Stimulated activated naive CD8-positive, alpha-beta T cell treated with anti-CD3 and anti-CD28 coated beads, Interleukin-15, amount 100 ng/mL, for 72 hours (primary cell): ENCODE data around the gene DNAL1.

Source experiments
- ATAC-seq: fragments of 150-1000 bp; cut with Tn5 transposase; 2 replicates; pipeline ENCODE4 v1.10.0; 2021; ENCODE audit warnings: mild to moderate bottlenecking, moderate library complexity
- DNase-seq, 2 donors: peaks; one replicate each; pipeline ENCODE4 v3.0.0; 2021 to 2022
- H3K27ac Mint-ChIP-seq, 2 donors: one replicate each; pipeline ENCODE4 v1.8.0; 2022; ENCODE audit warnings: mild to moderate bottlenecking in 2 of 2, mixed read lengths in 2 of 2, moderate library complexity in 2 of 2
- H3K27me3 Mint-ChIP-seq: one replicate; pipeline ENCODE4 v1.8.0; 2022; ENCODE audit warnings: mixed read lengths
- H3K4me1 Mint-ChIP-seq: one replicate; pipeline ENCODE4 v1.8.0; 2022; ENCODE audit warnings: mild to moderate bottlenecking, mixed read lengths
- H3K4me3 Mint-ChIP-seq, 2 donors: one replicate each; pipeline ENCODE4 v1.8.0; 2022; ENCODE audit warnings: mild to moderate bottlenecking in 2 of 2, mixed read lengths in 2 of 2, moderate library complexity in 1 of 2
- H3K9me3 Mint-ChIP-seq, 2 donors: one replicate each; pipeline ENCODE4 v1.8.0; 2022; ENCODE audit warnings: mixed read lengths in 2 of 2

The DNAL1 gene

DNA sequence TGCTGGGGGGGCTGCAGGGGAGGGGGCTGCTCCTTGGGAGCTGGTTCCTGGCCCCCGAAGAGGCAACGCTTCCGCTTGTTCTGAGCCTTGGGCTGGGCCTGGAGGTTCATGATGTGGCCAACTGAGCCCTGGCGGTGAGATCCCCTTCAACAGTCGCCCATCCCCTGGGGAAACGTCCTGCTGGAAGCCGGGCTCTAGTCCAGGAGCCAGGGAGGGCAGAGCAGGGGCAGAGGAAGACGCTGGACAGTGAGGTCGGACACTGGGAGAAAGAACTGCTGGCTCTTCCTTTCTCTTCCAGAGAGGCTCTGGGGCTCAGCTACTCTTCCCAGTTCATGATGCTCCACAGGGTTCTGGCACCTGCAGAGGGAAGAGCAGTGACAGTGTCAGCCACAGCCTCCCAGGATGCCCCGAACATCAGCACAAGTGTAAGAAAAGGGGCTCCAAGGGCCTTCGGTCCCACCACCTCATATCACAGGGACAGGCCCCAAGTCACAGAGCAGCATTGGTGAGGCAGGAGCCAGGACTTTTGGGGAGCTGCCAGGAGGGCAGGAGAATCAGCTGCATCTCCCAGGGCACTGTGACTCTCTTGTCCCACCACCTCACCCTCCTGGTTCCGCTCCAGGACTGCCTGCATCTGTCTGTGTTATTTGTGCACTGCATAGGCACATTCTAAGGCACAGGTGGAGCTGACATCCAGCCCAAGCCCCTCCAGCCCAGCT is 95.3 kb downstream of the DNAL1 start:
- peak overlapping the region; percentile 69 to 71 for H3K27ac Mint-ChIP-seq
- DNase-seq (no peak), ATAC-seq (no peak)
- peak overlapping the region in 1 of 2 donors; percentile 15 for H3K4me3 Mint-ChIP-seq
- H3K9me3 Mint-ChIP-seq, result no peaks in the 10 kb centered on the region
- H3K27me3 Mint-ChIP-seq, result no peaks in the 10 kb centered on the region
- H3K4me1 Mint-ChIP-seq, result peaks cover 73% of the 10 kb centered on the region

DNA sequence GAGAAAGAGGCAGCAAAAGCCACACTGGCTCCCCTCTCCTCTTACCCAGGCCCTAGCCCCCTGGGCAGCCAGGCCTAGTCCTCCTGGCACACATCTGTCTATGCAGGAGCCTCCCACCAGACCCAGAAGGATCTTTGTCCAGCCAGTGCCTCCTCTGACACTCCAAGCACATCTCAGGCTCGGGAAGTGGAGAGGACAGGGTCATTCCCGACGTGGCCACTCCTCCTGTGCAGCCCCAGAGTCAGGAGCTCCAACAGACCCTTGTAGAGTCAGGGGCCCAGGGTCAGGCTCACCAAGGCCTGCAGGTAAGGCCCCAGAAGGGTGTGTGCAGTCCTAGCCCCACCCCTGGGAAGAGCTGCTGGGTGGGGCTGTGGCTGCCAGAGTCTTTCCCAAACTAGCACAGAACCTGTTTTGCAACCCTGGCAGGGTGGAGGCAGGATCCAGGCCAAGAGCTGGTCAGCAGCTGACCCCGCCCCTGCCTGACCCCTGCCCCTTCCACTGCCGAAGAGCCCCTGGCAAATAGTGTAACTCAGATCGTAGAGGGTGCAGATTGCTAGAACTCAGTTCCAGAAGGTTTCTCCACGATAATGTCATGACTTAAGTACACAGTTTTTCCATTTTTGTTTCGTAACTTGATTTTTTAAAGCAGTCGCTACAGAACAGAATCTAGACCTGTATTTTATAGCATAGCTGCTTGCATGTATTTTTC is 96.0 kb downstream of the DNAL1 start:
- no peaks in the 10 kb centered on the region for H3K27me3 Mint-ChIP-seq
- H3K4me3 Mint-ChIP-seq, result peak overlapping the region; percentile 80 to 89
- ATAC-seq (no peak), DNase-seq (no peak)
- peaks cover 80% of the 10 kb centered on the region for H3K4me1 Mint-ChIP-seq
- H3K9me3 Mint-ChIP-seq, result no peaks in the 10 kb centered on the region
- peak overlapping the region in 1 of 2 donors; percentile 71 for H3K27ac Mint-ChIP-seq

DNA sequence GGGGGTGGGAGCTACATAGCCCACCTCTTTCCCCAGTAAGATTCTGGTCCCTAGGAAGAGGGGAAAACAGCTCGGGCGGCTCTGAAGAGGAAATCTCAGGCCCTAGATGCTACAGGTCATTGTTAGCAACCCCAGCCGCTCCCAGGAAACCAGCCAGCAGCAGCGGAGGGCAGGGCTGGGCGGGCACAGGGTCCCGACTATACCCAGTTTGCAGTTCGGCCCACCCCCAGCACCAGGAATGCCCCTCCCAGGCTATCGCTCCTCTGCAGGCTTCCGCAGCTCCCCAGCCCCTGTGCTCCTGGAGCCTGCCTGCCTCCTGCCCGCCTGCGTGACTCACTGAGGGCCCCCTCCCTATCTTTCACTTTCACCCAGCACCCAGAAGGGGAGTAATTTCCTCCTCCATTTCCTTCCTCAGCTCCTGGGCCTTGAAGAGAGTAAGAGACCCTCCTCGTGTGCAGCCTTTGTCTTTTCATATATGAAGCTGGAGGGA is 96.6 kb downstream of the DNAL1 start:
- no peaks in the 10 kb centered on the region for H3K9me3 Mint-ChIP-seq
- DNase-seq, result peak; percentile 65 to 78
- peak; percentile 81 for ATAC-seq
- no peaks in the 10 kb centered on the region for H3K27me3 Mint-ChIP-seq
- H3K27ac Mint-ChIP-seq, result peak overlapping the region; percentile 56 to 74
- H3K4me3 Mint-ChIP-seq, result peak overlapping the region; percentile 80 to 89
- H3K4me1 Mint-ChIP-seq, result peaks cover 87% of the 10 kb centered on the region

GRCh38 chr14:73741876-73742519 is 97.2 kb downstream of the DNAL1 start:
- Mint-ChIP-seq H3K27me3 (no peaks in the 10 kb centered on the region), H3K9me3 (no peaks in the 10 kb centered on the region), H3K27ac (peak overlapping the region; percentile 74 to 94), H3K4me3 (peak overlapping the region; percentile 80 to 89), H3K4me1 (peaks cover 89% of the 10 kb centered on the region)
- ATAC-seq (peak; percentile 81), DNase-seq (peak; percentile 71 to 75)

DNA sequence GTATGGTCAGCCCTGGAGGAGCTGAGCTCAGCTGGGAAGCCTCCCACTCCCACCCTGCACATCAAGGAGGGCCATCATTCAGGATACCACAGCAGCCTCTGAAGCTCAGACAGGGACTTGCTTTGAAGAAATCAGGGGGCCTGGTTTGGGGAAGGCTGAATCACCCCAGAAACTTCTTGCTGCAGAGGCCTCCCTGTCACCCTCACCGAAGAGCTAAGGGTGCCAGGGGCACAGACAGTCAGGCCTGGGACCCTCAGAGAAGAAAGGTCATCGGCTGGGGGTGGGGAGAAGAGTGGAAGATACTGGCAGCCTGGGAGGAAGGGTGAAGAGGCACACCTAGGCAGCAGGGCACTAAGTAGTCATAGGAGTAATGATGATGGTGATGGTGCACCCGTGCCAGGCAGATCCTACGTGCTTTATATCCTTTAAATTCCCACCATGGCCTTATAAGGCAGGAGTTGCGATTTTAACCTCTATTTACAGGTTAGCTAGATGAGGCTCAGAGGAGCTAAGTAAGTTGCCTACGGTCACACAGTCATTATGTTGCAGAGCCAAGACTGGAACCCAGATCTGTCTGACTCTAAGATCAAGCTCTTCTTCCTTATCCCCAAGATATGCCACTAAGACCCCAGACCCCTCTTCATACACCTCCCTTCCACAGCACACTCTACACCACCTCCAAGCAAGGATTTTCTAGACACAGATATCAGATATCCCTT is 97.9 kb downstream of the DNAL1 start:
- Mint-ChIP-seq H3K9me3 (no peaks in the 10 kb centered on the region), H3K27ac (peak overlapping the region; percentile 74 to 94), H3K4me1 (peaks cover 93% of the 10 kb centered on the region), H3K4me3 (peak overlapping the region; percentile 80 to 89), H3K27me3 (no peaks in the 10 kb centered on the region)
- ATAC-seq, result peak; percentile 8
- no peak for DNase-seq

- Mint-ChIP-seq H3K27ac (peak overlapping the region; percentile 74 to 94), H3K4me3 (peak overlapping the region; percentile 80 to 89), H3K9me3 (no peaks in the 10 kb centered on the region), H3K27me3 (no peaks in the 10 kb centered on the region), H3K4me1 (peaks cover 100% of the 10 kb centered on the region)
- DNase-seq (peak in 1 of 2 donors; percentile 57), ATAC-seq (peak; percentile 49)
Observed at GRCh38 chr14:73743431-73743931, 98.7 kb downstream of the DNAL1 start.

- peak overlapping the region; percentile 74 to 94 for H3K27ac Mint-ChIP-seq
- ATAC-seq (no peak), DNase-seq (no peak)
- H3K9me3 Mint-ChIP-seq, result no peaks in the 10 kb centered on the region
- H3K27me3 Mint-ChIP-seq, result no peaks in the 10 kb centered on the region
- peak overlapping the region; percentile 80 to 89 for H3K4me3 Mint-ChIP-seq
- H3K4me1 Mint-ChIP-seq, result peaks cover 100% of the 10 kb centered on the region
Observed at GRCh38 chr14:73744175-73744867, 99.5 kb downstream of the DNAL1 start.

DNA sequence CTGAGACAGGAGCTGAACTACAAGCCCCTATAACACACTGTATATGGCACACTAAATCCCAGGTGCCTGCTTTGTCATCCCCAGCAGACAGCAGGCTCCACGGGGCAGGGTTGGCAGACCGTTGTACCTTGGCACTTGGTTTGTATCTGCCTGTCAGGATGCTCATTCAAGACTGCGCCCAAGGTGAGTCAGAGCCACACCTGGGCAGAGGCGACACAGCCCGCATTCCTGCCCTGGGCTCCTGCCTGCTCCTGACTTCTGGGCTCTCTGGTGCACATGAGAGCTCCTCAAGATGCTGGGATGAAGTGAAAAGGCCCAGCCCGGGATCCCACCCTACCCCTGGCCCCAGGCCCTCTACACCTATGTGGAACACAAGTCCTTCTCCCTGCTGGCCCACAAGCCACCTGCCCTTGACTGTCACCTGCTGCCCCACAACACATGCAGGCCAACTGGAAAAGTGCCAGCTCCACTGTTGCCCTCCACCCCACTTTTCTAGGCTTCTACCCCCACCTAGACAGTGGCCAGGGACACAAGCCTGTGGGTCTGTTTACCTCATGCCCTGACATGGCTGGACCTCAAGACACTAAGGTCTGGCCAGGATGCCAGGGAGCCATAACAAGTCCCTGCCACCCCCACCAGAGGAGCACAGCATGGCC is 100.2 kb downstream of the DNAL1 start:
- peaks cover 100% of the 10 kb centered on the region for H3K4me1 Mint-ChIP-seq
- peak overlapping the region; percentile 80 to 89 for H3K4me3 Mint-ChIP-seq
- H3K27ac Mint-ChIP-seq, result peak overlapping the region; percentile 74 to 94
- DNase-seq (no peak), ATAC-seq (no peak)
- H3K9me3 Mint-ChIP-seq, result no peaks in the 10 kb centered on the region
- no peaks in the 10 kb centered on the region for H3K27me3 Mint-ChIP-seq

GRCh38 chr14:73745571-73746519 is 101.1 kb downstream of the DNAL1 start:
- peak overlapping the region; percentile 28 to 67 for H3K27ac Mint-ChIP-seq
- DNase-seq (no peak), ATAC-seq (no peak)
- peak overlapping the region; percentile 60 to 68 for H3K4me3 Mint-ChIP-seq
- no peaks in the 10 kb centered on the region for H3K9me3 Mint-ChIP-seq
- peaks cover 100% of the 10 kb centered on the region for H3K4me1 Mint-ChIP-seq
- H3K27me3 Mint-ChIP-seq, result no peaks in the 10 kb centered on the region

DNA sequence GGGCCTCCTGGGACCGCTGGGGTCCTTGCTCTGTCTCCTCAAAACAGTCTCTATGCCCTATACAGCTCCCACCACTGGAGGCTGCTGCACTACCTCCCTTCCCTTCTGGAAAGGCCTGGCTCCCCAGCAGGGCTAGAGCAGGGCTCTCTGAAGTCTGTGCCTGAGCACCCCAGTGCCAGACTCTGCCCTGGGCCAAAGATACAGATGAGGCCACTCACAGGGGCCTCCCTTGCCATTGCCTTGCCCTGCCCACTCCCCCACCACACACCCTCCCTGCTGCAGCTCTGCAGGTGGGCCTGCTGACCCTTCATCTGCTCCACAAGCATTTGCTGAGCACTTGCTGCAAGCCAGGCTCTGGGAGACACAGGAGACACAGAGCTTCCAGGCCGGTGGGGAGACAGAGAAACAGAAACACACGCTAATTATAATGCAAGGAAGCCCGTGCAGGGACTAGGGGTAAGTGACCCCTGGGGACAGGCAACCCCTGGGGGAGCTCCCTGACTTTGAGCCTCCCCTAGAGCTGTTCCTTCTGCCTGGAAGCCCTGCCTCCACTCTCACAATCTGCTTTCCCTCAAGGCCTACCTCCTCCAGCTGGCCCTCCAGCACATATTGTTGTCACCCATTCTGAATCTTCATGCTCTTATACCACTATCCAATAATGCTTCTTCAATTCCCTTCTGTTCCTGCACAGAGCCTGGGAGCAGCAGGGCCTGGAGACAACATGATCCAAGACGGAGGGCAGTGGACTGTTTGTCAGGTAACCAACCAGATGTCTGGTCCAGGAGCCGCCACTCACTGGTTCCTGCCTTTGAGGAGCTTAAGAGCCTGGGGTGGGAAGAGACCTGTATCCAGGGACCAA is 102.0 kb downstream of the DNAL1 start:
- Mint-ChIP-seq H3K9me3 (no peaks in the 10 kb centered on the region), H3K27me3 (no peaks in the 10 kb centered on the region), H3K4me3 (peak overlapping the region; percentile 5 to 14), H3K4me1 (peaks cover 100% of the 10 kb centered on the region), H3K27ac (peak overlapping the region; percentile 55 to 64)
- DNase-seq (no peak), ATAC-seq (no peak)

DNA sequence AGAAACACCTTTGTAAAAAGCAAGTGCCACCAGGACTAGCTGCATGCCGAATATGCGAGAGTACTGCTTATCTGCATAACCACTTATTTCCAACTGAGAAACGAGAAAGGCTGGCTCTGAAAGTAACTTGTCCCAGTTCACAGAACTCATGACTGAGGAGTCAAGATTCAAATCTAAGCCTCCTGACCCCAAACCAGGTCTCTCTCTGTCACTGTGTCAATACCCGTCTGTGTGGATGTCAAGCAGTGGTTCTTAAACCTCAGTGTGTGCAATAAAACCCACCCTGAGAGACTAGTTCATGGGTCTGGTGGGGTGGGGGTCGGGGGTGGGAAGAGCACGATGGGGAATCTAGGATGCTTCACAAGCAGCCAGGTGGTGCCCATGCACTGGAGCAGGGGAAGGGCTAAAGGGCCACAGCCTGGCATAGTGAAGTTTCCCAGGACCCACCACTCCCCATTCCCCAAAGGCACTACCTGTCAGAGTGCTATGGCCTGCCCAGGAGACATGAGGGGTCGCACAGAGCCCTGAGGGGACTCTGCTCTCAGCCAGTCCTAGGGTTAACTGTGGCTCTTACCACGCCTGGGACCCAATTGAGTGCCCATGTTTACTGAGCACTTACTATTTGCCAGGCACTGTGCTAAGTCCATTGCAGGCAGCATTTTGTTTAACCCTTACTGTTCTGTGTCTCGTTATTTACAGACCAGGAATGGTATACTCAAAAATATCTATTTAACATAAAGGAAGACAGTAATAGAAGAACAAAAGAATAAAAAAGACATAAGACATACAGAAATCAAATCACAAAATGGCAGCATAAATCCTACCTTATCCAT is 102.8 kb downstream of the DNAL1 start:
- Mint-ChIP-seq H3K4me3 (peak overlapping the region; percentile 38 to 71), H3K4me1 (peaks cover 100% of the 10 kb centered on the region), H3K27me3 (no peaks in the 10 kb centered on the region), H3K27ac (peak overlapping the region in 1 of 2 donors; percentile 55), H3K9me3 (no peaks in the 10 kb centered on the region)
- DNase-seq (no peak), ATAC-seq (no peak)

DNA sequence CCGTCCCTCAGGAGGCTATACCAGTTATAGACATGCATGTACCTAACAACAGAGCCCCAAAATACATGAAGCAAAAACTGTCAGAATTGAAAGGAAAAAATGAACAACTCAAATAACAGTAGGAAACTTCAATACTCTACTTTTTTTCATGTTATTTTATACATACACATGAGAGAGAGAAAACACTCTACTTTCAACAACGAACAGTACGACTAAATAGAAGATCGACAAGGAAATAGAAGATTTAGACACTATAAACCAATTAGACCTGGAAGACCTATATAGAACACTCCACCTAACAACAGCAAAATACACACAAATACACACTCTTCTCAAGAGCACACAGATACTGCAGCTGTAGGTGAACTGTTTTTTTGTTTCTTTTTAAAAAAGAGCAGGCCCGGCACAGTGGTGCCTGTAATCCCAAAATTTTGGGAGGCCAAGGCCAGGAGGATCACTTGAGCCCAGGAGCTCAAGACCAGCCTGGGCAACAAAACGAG is 104.1 kb downstream of the DNAL1 start:
- Mint-ChIP-seq H3K27ac (peak overlapping the region; percentile 37 to 65), H3K9me3 (no peaks in the 10 kb centered on the region), H3K4me3 (peak overlapping the region; percentile 6 to 53), H3K4me1 (peaks cover 100% of the 10 kb centered on the region), H3K27me3 (no peaks in the 10 kb centered on the region)
- no peak for ATAC-seq
- no peak for DNase-seq
